Spleen (tissue), 11 donors: ENCODE measurements around the gene RPTOR. TPM values are rescaled to one million over a fixed set of nuclear protein-coding genes. Genes with fewer than 3 reads are reported as not detected.

Experiments
- DNase-seq: peaks from one replicate; pipeline ENCODE4 v3.0.0-alpha.2; 2020
- H3K27ac ChIP-seq, 8 donors: fragments of 200-600 bp; sonication (generic) in 7 of 8; 1 replicate in 4 of 8; 2 replicates in 4 of 8; pipeline versions ENCODE4 v1.5.0 to v1.8.0; 2016 to 2021; ENCODE audit warnings: inconsistent platforms in 4 of 8, mild to moderate bottlenecking in 4 of 8, moderate library complexity in 1 of 8
- H3K27me3 ChIP-seq, 7 donors: fragments of 200-600 bp; sonication (generic) in 6 of 7; replicated peaks in 1 of 7; 1 replicate in 4 of 7; 2 replicates in 3 of 7; pipeline versions ENCODE4 v1.5.0 to v1.8.0; 2016 to 2021; ENCODE audit warnings: inconsistent platforms in 3 of 7, mild to moderate bottlenecking in 1 of 7
- H3K36me3 ChIP-seq, 6 donors: fragments of 200-600 bp; sonication (generic) in 5 of 6; 1 replicate in 4 of 6; 2 replicates in 2 of 6; pipeline versions ENCODE4 v1.5.0 to v1.8.0; 2016 to 2021; ENCODE audit warnings: inconsistent platforms in 2 of 6
- H3K4me1 ChIP-seq, 6 donors: fragments of 200-600 bp; sonication (generic) in 5 of 6; 1 replicate in 3 of 6; 2 replicates in 3 of 6; pipeline versions ENCODE4 v1.5.0 to v1.8.0; 2016 to 2021; ENCODE audit warnings: inconsistent platforms in 3 of 6
- H3K4me3 ChIP-seq, 8 donors: fragments of 200-600 bp; sonication (generic) in 7 of 8; 1 replicate in 4 of 8; 2 replicates in 4 of 8; pipeline versions ENCODE4 v1.5.0 to v1.8.0; 2016 to 2021; ENCODE audit warnings: inconsistent platforms in 4 of 8, mild to moderate bottlenecking in 4 of 8, moderate library complexity in 2 of 8
- H3K9me3 ChIP-seq, 8 donors: fragments of 200-600 bp; sonication (generic) in 7 of 8; 1 replicate in 4 of 8; 2 replicates in 4 of 8; pipeline versions ENCODE4 v1.5.0 to v1.8.0; 2016 to 2021; ENCODE audit warnings: inconsistent platforms in 4 of 8
- CTCF ChIP-seq, 11 experiments: fragments of 200-600 bp in 7 of 11; fragments of 450-650 bp in 4 of 11; sonication (generic) in 4 of 11; IDR thresholded peaks in 8 of 11; conservative IDR thresholded peaks in 3 of 11; 1 replicate in 7 of 11; 2 replicates in 4 of 11; pipeline versions ENCODE4 v1.4.0 to v1.8.0; 2016 to 2021; ENCODE audit warnings: antibody characterized with exemption in 11 of 11, inconsistent platforms in 4 of 11, mild to moderate bottlenecking in 1 of 11
- POLR2A ChIP-seq, 3 donors: fragments of 450-650 bp; IDR thresholded peaks; one replicate each; pipeline ENCODE4 v1.5.1; 2017; ENCODE audit warnings: antibody characterized with exemption in 3 of 3, mild to moderate bottlenecking in 1 of 3
- POLR2AphosphoS5 ChIP-seq, 3 donors: sonication (generic); formaldehyde crosslinking; IDR thresholded peaks; one replicate each; pipeline ENCODE4 v1.5.1; 2017; ENCODE audit warnings: antibody characterized with exemption in 3 of 3
- WGBS, 5 donors: extraction: QIAGEN DNeasy Blood & Tissue Kit in 3 of 5; methylation state at CpG; one replicate each; pipeline versions ENCODE4 v1.1.5 to v1.1.7; 2013 to 2018; 5-methylcytosine and 5-hydroxymethylcytosine counted together
- intact Hi-C: fragments of 100-400 bp; cut with DNase I; formaldehyde crosslinking; loops from one replicate; pipeline ENCODE4 v1.15.0; 2023; ENCODE audit warnings: low total_unique reads
- polyA plus RNA-seq, 3 donors: library from polyadenylated mRNA; stranded (reverse); fragments of 200-250 nt; gene quantifications; one replicate each; pipeline ENCODE4 v1.2.1, GENCODE V29; 2013
- total RNA-seq, 7 donors: library from RNA; depleted of rRNA in 3 of 7; stranded (reverse); fragments of >200 nt in 3 of 7; fragmentation: NEBNext Ultra II Directional in 4 of 7; extraction: Animal tissue kit (Norgen Biotek cat#: 25700) in 4 of 7; gene quantifications; one replicate each; pipeline versions ENCODE4 v1.1.0 to v1.2.1, GENCODE V29; 2016 to 2021
- donor health status: healthy with polysubstance abuse.
- donor health status: DM: no; HTN: no; CAD: no; lungs with moderate emphysema.
- donor health status: DM: no; HTN: no; CAD: no.
- donor health status: Bipolar disorder and iron deficiency.
- donor health status: healthy.
- donor health status: DM: no; HTN: no; CAD: no.
- donor health status: DM: yes; HTN: yes; CAD: no.

The RPTOR gene
- total and polyA plus RNA-seq, 10 donors: 3.1 to 61.2 (median 40.7) TPM

DNA sequence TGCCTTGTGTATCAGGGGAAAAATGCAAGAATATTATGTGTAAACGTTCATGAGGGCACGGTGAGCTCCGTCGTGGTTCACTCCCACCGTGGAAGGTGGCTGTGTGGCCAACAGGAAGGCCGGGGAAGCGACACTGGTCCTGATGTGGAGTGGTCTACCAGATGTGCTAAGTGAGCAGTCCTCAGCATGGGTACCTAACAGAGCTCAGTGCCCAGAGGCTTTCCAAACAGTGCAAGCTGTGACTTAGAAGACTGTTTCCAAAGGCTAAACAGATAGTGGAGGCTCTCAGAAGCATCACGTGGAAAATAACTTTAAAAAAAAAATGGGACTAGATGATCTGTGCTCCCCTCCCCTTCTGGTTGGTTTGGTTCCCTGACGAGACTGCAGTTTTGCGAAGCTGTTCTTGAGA is 247.7 kb downstream of the RPTOR start:
- Histone ChIP-seq H3K27ac (peak overlapping the region in 4 of 8 donors; percentile 15 to 61 (median 35)), H3K4me3 (no peak overlapping the region), H3K27me3 (no peaks in the 10 kb centered on the region), H3K9me3 (no peaks in the 10 kb centered on the region), H3K36me3 (peaks cover 0 to 40% (median 0%) of the 10 kb centered on the region in 6 donors), H3K4me1 (peaks cover 19 to 66% (median 44%) of the 10 kb centered on the region in 6 donors)
- no peak for TF ChIP-seq POLR2AphosphoS5 (IDR thresholded peaks at IDR 0.05)
- TF ChIP-seq POLR2A (IDR thresholded peaks at IDR 0.05): no peak
- TF ChIP-seq CTCF (IDR thresholded peaks at IDR 0.05 in 8 of 11, conservative IDR thresholded peaks at IDR 0.05 in 3 of 11): no peak
- intact Hi-C loops: no loop called here
- 88 to 95% (median 91%) methylated on average over 10 of the region's 10 CpGs for WGBS, 5 donors
- no peak for DNase-seq

DNA sequence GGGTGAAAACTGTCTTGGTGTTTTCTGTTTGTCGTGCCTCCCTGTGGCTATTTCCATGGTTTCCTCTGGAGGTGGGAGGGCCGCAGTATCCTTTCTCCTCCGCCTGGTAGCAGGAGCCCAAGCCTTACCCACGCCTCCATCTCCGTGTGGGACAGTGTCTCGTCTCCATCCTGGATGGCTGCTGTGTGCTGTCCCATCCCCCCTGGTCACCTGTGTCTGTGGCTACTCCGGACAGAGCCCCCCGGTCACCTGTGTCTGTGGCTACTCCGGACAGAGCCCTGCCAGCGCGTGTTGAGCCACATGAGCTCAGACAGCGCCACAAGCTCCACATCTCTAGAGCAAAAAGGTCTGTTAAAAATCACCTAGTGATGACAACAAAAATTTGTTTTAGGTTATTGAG is 248.8 kb downstream of the RPTOR start:
- TF ChIP-seq POLR2AphosphoS5 (IDR thresholded peaks at IDR 0.05) (no peak), POLR2A (IDR thresholded peaks at IDR 0.05) (no peak), CTCF (IDR thresholded peaks at IDR 0.05 in 8 of 11, conservative IDR thresholded peaks at IDR 0.05 in 3 of 11) (no peak)
- intact Hi-C loops: no loop called here
- Histone ChIP-seq H3K36me3 (peaks cover 0 to 41% (median 0%) of the 10 kb centered on the region in 6 donors), H3K27ac (no peak overlapping the region), H3K27me3 (no peaks in the 10 kb centered on the region), H3K4me1 (peaks cover 19 to 60% (median 41%) of the 10 kb centered on the region in 6 donors), H3K9me3 (no peaks in the 10 kb centered on the region), H3K4me3 (no peak overlapping the region)
- peak; percentile 57 for DNase-seq
- 95 to 99% (median 96%) methylated on average over 12 of the region's 12 CpGs for WGBS, 5 donors

DNA sequence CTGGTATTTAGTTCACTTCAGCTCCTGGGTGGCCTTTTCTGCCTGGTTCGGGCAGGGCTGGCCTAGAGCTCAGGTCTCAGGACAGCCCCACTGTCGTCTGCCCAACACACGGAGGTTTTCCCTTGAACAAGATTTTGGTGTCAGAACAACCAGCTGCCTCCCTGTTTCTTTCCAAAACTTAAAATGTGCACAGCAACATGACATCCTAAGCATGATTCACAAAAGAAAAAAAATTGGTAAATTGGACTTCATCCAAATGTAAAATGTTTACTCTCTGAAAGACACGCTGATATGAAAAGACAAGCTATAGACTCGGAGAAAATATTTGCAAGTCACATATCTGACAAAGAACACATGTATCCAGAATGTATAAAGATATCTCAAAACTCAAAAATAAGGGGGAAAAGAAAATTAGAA is 249.2 kb downstream of the RPTOR start:
- H3K36me3 ChIP-seq: peaks cover 0 to 41% (median 0%) of the 10 kb centered on the region in 6 donors
- H3K4me3 ChIP-seq: no peak overlapping the region
- no peaks in the 10 kb centered on the region for H3K9me3 ChIP-seq
- TF ChIP-seq POLR2AphosphoS5 (IDR thresholded peaks at IDR 0.05): no peak
- TF ChIP-seq POLR2A (IDR thresholded peaks at IDR 0.05): no peak
- TF ChIP-seq CTCF (IDR thresholded peaks at IDR 0.05 in 8 of 11, conservative IDR thresholded peaks at IDR 0.05 in 3 of 11): no peak
- H3K4me1 ChIP-seq: peaks cover 19 to 56% (median 37%) of the 10 kb centered on the region in 6 donors
- no peak overlapping the region for H3K27ac ChIP-seq
- no peaks in the 10 kb centered on the region for H3K27me3 ChIP-seq
- DNase-seq: no peak
- intact Hi-C loops: no loop called here
- WGBS, 5 donors: 90 to 95% (median 92%) methylated on average over 5 of the region's 5 CpGs

GRCh38 chr17:80794281-80795089 is 249.8 kb downstream of the RPTOR start:
- peaks cover 0 to 41% (median 0%) of the 10 kb centered on the region in 6 donors for H3K36me3 ChIP-seq
- H3K4me1 ChIP-seq: peaks cover 15 to 49% (median 30%) of the 10 kb centered on the region in 6 donors
- 85 to 97% (median 96%) methylated on average over 16 of the region's 16 CpGs for WGBS, 5 donors
- no peaks in the 10 kb centered on the region for H3K9me3 ChIP-seq
- TF ChIP-seq POLR2AphosphoS5 (IDR thresholded peaks at IDR 0.05): no peak
- intact Hi-C loops: no loop called here
- H3K27me3 ChIP-seq: no peaks in the 10 kb centered on the region
- H3K27ac ChIP-seq: no peak overlapping the region
- no peak overlapping the region for H3K4me3 ChIP-seq
- no peak for DNase-seq
